AG20443 (cell line): Measurements from ENCODE around the gene SH2D4B.
A peak's percentile ranks its signal among the peaks of the same experiment; 100 is the strongest.
"Not testable (repeated sequence)": the region's sequence is repeated elsewhere in the genome, so short reads cannot be mapped to it uniquely, and the experiment has no call there.

Source experiments
- DNase-seq: peaks from one replicate; pipeline ENCODE4 v3.0.0; 2012; ENCODE audit warnings: low spot score, mixed read lengths

The SH2D4B gene

DNA sequence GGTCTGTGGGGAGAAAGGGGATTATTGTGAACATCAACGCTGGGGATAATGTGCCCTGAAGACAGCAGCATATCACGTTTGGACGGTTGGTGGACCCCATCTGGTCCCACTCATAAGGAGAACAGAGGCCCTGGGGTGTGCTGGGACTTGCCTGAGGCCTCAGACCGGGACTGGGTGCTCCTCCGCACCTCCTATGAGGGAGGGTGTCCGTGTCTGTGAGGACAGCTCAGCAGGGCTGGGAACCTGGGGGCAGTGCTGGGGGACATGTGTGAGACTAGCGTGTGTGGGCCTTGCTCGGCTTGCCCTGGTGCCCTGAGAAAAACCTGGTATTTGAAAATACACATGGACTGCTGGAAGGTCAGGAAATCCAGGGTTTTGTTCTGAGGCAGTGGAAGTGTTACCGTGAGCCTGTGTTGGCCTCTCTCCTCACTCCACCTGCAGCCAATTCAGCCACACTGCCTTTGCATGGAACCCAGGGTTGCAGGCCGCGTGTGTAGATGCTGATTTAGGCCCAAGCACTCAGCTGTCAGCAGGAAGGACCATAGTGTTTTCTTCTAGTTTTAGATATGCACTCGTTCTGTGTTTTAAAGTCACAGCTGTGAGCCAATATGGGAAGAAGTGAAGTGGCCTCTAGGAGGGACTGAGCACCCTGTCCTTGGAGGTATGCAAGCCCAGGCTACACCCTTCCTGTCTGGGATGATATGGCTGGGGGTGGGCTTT lies 13.4 kb upstream of the SH2D4B start:
- no peak for DNase-seq

DNA sequence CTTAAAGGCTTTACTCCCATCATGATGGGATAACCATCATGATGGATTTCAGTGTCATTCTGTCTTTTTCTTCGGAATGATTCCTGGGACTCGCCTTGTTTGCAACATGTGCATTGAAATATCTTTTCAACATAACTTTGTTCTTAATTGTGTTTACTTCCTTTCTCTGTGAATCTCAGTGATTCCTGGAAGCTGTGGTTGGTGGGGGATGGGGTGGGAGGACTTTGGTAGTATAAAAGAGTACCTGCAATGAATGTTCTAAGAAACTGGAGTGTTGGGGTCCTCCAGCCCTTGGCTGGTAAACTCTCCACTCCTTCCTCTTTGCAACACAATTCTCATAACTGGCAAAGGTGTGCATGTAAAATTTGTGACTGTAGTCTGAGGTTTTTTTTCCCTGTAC lies 11.5 kb upstream of the SH2D4B start:
- no peak for DNase-seq

DNA sequence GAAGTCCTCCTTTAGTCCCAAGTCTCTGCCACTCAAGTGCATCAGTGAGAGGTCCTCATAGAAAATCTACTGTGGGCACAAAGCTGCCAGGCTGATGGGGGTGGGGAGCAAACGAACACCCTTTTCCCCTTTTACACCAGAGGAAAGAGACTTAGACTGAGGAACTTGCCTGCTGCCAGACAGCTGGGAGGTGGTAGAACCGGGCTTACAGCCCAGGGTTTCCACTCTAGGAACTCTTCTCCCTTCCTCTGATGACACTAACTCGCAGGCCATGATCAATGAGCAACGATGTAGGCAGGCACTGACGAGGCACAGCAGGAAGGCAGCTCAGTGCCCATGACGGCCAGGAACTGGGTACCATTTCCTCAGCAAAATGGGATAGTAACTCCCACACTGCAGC lies 11.0 kb upstream of the SH2D4B start:
- no peak for DNase-seq

DNA sequence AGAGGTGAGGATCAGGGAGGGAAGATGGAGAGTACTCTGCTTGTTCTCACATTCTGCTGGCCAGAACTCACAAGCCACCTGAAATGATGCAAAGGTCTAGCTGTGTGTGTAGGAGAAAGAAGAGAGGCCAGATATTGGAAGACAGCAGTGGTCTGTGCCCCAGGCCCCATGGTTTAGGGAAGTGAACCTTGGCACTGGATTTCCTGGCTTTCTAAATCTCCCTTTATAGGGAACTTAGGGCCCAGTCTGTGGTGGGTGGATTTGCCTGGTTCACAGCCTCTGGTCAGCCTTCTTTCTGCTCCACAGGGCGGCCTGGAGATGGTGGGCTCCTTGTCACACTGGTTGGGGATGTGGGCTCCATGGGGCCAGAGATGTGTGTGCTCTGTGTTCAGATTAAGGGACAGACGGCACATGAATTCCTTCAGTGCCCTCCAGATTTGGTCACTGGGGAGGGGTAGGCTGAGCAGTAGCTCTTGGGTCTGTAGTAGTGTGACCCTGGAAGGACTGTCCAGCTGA lies 9.5 kb upstream of the SH2D4B start:
- DNase-seq, result no peak

- DNase-seq, result no peak
Observed at GRCh38 chr10:80528901-80529300, 8.8 kb upstream of the SH2D4B start.

DNA sequence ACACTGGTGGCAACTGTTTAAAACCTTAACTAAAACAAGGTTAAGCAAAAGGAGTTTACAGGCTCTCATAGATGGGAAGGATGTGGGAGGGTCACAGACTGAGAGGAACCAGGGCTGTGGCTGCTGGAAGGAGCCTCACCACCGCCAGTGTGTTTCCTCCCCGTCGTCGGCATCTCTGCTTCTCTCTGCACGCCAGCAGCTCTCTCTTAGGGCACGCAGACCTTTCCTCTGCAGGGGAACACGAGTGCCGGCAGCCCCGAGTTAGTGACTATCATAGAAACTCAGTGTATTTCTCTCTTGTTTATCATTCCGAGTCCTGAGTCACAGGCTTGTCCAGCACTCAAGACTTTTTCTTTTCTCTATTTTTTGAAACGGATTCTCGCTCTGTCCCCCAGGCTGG lies 8.1 kb upstream of the SH2D4B start:
- no peak for DNase-seq

DNA sequence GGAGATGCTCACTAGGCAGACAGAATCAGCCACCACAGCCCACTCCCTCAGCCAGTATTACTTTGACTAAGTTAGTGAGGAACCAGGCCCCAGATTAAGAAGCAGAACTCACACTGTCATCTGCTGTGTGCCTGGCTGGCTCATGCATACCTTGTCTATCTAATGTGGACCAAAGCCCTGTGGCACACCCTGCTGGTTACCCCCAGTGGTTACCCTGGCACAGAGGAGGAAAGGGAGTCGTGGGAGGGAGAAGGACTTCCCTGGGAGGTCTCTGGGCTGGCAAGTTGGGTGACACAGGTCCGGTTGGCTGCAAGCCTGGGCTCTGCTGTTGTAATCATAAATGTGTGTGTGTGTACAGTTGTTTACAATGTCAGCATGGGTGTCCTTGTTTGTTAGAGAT lies 7.5 kb upstream of the SH2D4B start:
- DNase-seq, result peak; percentile 33

DNA sequence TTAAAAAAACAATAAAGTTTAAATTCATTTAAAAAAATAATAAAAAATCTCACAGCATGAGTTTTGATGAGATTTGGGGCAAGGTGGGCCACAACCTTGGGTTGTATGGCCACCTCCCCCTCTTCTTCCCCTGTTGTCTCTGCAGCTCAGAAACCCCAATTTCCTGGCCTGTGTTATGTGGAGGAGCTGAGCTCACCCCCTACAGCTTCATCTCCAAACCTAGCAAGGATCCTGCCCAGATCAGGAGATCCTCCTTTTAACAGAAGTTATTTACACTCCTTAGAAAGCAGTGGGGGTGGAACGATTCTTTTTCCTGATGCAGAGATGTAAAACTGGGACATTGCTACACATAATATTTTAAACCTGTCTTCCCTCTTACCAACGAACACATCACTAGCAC lies 6.9 kb upstream of the SH2D4B start:
- DNase-seq, result no peak

GRCh38 chr10:80532571-80532970 lies 5.1 kb upstream of the SH2D4B start:
- no peak for DNase-seq

GRCh38 chr10:80534059-80534458 lies 3.6 kb upstream of the SH2D4B start:
- DNase-seq, result not testable (repeated sequence)

DNA sequence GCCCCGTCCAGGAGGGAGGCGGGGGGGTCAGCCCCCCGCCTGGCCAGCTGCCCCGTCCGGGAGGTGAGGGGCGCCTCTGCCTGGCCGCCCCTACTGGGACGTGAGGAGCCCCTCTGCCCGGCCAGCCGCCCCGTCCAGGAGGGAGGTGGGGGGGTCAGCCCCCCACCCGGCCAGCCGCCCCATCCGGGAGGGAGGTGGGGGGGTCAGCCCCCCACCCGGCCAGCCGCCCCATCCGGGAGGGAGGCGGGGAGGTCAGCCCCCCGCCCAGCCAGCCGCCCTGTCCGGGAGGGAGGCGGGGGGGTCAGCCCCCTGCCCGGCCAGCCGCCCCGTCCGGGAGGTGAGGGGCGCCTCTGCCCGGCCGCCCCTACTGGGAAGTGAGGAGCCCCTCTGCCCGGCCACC lies 3.1 kb upstream of the SH2D4B start:
- DNase-seq, result not testable (repeated sequence)

- peak; percentile 89 for DNase-seq
Observed at GRCh38 chr10:80535671-80536360, 1.9 kb upstream of the SH2D4B start.

GRCh38 chr10:80536361-80536835 lies 1.3 kb upstream of the SH2D4B start:
- DNase-seq, result no peak

- no peak for DNase-seq
Observed at GRCh38 chr10:80537086-80537735, 491 bp upstream of the SH2D4B start.

DNA sequence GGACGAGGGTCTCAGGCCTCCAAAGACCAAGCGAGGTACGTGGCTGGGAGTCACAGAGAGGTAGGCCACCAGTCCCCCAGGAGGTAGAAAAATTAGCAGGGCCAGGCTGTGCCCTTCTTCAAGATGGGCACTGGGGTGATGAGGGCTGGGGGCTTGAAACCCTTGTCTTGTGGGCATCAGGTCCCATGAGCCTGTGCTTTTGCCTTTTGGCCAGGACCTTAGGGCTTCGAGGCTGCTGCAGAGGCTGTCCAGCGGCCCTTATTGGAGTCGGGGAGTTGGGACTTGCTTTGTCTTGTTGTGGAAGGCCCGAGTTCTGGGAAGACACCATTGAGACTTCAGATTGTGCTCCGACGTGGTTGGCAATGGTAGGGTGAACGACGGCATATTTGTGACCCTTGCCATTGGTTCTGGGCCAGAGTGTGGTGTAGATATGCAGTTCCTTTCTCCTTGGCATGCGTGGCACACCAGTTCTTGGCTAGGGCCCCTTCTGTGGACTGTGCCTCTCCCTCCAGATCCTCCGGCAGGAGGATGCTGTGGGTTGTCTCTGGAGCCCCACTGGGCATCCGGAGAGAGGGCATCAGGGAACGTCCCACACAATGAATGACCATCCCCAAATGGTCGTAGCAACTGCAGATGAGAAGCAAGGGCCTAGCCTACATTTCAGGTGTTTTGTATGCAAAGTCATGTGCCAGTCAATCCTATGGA lies 931 bp downstream of the SH2D4B start:
- DNase-seq, result no peak

DNA sequence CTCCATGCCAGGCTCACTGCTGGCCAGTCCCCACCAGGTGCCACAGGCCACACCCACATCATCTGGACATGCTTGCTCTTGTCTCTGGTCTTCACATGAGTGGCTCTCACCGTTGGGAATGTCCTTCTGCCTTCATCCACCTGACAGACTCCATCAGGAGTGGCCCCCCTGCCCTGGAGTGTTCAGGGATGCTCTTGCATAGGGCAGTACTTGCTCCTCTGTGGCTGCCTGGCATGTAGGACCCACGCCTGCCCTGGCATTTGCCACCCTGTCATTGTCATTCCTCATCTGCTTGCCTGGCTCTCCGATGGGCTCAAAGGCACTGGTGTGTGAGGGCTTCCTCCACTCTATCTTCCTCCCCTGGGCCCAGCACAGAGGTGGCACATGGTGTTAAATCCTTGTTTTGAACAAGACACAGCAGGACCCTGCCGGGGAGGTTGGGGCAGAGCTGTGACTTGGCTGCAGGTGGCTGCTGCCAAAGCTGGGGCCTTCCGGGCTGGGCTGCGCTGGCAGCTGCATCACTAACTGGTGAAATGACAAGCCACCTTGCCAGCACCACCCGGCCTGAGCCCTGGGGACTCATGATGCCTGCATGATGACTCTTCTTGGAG lies 1.8 kb downstream of the SH2D4B start:
- no peak for DNase-seq

DNA sequence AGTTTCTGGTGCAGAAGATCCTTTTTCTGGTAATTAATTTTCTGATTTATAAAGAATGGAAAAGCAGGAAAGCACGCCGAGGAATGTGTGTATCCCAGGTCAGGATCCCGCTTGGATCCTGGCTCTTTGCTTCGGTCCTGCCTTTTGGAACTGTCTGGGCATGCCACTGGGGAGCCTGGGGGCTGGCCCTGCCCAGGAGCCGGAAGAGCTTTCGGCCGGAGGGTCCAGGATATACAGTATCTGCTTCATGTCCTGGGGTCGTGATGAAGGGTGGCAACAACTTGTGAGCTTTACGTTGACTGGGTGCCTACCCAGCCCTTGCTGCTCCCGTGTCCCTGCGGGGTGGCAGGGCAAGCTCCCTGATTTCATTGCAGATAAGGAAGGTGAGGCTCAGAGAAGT lies 2.4 kb downstream of the SH2D4B start:
- no peak for DNase-seq

DNA sequence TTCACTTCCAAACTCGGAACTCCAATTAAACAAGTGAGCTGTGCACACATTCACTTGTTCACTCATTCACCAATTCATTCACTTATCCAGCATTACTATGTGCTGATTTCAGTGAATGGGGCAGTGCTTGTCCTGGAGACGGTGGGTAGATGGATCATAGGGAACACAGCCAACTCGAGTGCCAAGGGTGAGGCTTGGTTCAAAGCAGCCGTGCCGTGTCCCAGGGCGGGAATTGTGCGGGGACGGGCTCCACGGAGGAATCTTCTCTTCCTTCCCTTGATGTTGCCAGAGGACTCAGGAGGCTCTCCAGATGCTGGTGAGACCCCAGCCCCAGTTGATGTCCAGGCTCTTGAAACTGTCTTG lies 2.9 kb downstream of the SH2D4B start:
- no peak for DNase-seq

GRCh38 chr10:80540981-80541750 lies 3.5 kb downstream of the SH2D4B start:
- no peak for DNase-seq

DNA sequence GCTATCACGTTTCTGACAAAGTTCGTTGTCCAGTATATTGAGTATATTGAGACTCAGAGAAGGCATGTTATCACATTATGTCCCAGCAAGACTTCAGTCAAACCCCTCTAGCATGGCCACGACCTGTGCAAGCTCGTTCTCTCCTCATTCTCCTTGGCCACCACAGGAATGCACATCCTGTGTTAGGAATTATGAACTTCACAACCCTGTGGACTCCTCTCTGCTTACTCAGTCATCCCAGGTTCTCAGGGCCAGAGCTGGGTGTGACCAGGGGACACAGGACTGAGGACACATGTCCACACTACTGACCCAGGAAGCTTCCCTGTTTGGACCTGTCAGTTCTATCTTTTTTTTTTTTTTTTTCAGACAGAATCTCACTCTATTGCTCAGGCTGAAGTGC lies 4.4 kb downstream of the SH2D4B start:
- no peak for DNase-seq

DNA sequence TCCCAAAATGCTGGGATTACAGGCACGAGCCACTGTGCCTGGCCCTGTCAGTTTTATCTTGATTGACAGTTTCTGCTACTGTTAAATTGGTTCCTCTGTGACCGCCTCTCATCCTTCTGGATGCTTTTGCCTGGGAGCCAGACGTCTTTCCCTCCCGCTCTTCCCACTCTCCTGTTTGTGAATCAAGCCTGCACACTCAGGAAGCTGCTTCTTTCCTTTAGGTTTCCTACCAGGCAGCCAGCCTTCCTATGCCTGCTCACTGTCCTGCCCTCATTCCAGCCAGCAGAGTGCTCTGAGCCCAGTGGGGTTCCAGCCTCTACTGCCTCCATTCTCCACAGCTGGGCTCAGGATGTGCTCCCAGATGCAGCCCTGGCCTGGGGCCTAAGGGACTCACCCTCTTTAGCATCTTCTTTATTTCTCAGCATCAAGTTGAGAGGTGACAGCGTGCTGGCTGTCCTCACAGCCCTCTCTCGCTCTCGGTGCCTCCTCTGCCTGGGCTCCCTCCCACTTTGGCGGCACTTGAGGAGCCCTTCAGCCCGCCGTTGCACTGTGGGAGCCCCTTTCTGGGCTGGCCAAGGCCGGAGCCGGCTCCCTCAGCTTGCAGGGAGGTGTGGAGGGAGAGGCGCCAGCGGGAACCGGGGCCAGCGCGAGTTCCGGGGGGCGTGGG lies 5.1 kb downstream of the SH2D4B start:
- no peak for DNase-seq
